ENCODE measurements around the gene CITED4.
A peak's percentile ranks its signal among the peaks of the same experiment; 100 is the strongest.

Gene CITED4

DNA sequence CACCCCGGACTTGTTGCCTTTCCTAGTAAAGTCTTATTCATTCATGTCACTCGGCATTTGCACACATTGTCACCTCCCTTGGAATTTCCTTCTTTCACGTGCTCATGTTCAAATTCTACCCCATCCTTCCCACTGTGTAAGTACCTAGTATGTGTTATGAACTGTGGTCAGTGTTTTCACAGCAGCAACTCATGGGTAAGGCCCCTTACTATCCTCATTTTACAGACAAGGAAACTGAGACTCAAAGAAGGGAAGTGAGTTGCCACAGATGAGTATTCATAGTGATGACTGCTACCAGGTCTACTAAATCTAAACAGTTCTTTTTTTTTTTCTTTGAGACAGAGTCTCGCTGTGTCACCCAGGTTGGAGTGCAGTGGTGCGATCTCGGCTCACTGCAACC lies 10.5 kb downstream of the CITED4 start:
- DNase-seq: no peak

DNA sequence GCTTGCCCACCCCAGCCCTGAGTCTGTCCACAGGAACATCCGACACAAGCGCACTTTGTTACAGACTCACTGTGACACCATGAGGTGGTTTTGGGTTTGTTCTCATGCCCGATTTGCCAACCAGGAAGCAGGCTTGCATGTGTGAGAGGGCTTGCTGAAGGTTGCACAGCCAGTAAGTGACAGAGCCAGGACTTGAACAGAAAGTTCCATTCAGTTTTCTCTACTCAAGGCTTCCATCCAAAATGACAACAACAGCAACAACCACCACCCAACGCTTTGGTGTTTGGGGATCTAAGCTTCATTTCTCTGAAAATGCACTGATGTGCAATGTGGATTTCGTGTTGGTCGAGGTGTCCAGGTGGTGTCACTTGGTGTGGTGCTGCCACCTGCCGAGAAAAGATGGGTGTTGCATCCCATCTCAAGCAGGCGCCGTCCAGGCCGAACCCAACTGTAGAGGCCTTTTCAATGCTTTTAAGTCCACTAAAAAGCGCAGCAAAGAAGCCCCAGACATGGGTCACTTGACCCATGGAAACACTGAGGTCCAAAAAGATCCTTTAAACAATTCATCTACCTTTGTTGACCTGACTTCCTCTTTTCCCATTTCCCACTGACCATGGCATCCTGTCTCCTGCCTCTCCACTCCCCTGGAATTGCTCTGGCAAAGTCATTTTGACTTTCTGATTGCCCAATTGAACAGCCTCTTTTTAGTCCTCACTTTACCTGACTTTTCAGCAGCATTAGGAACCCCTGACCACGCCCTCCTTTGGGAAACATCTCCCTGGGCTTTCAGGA lies 12.2 kb downstream of the CITED4 start:
- peak; percentile 68 for DNase-seq

DNA sequence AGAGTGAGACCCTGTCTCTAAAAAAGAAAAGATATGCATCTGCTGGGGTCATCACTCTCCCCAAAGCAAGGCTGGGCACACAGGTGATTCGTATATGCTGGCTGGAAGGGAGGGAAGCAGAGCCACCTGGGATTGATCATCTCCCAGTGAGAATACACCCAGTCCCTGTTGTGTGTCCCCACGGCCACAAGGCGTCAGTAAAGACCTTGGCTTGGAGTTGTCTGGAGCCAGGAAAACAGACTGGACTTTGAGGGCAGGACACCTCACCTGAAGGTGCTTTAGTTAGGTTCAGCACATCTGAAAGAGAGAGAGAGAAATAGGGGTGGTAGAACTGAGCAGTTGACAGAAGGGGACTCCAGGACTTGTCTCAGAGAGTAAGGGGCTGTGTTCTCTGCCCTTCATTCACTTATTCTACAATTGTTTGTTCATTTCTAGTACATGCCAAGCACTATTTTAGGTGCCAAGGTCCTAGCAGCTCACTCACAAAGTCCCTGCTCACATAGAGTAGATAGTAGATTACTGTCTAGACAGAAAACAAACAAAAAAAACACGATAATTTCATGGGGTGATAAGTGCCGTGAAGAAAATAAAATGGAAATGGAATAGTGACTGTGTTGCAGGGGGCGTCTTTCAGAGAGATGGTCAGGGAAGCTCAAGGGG lies 13.5 kb downstream of the CITED4 start:
- DNase-seq: no peak

DNA sequence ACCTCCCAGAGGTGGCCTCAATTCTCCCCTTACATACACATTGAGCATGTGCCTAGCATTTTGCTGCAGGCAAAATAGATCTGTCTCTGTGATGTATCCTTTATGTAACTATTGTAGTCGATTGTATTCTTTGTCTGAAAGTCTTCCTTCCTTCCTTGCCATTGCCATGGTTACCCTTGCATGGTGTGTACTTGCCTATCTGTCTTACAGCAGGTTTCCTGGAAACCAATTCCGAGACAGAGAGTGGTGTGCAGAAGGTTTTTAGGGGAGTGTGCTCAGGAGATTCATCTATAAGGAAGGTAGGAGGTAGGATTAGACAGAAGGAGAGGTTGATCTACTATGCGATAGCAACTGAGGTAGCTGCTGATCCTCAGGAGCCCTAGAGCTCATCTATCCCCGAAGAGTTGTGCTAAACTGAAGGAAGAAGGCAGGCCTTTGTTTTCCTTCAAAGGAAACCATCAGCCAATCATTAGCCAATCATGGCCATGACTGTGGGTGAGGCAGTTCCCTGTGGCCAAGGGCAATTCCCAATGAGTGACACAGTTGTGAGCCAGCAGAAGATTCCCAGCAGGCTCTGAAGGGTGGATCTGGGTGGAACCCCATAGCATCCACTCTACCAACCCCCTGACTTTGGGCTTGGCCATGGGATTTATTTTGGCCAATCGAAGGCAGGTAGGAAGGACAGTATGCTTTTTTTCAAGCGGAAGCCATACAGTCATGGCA lies 15.0 kb downstream of the CITED4 start:
- no peak for DNase-seq

DNA sequence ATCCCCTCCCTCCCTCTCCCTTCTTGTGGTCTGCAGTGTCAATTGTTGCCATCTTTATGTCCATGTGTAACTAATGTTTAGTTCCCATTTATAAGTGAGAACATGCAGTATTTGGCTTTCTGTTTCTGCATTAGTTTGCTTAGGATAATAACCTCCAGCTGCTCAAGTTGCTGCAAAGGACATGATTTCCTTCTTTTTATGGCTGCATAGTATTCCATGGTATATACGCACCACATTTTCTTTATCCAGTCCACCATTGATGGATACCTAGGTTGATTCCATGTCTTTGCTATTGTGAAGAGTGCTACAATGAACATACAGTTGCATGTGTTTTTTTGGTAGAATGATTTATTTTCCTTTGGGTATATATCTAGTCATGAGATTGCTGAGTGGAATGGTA lies 16.3 kb downstream of the CITED4 start:
- DNase-seq: no peak

DNA sequence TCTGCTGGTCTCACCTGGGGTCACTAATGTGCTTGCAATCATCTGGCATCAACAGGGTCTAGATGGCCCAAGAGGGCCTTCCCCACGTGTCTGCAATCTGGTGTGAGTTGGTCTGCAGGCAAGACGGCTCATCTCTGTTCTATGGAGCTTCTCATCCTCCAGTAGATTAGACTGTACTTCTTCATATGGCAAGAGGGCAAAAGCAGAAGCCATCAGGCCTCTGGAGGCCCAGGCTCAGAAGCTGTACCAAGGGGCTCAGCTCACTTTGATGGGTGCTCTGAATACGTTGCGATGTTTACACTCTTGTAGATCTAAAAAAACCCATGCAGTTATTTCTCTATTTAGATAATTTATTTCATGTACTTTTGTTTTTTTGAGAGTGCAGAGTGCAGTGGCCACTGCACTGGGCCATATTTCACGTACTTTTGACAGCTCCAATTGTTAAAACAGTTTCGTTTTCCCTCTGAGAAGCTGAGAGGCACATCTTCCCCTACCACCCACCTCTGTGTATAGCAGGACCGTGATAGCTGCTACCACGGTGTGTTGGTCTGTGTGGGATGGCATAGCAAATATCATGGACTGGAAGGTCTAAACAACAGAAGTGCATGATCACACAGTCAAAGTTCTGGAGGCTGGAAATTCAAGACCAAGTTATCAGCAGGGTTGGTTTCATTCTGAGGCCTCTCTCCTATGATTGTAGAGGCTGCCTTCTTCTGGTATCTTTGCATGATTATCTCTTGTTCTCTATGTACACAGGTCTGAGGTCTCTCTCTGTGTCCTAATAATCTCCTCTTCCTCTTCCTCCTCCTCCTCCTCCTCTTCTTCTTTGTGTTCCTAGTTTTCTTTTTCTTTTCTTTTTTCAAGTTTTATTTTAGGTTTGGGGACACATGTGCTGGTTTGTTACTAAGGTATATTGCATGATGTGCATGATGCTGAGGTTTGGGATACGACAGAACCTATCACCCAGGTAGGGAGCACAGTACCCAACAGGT lies 17.0 kb downstream of the CITED4 start:
- no peak for DNase-seq

DNA sequence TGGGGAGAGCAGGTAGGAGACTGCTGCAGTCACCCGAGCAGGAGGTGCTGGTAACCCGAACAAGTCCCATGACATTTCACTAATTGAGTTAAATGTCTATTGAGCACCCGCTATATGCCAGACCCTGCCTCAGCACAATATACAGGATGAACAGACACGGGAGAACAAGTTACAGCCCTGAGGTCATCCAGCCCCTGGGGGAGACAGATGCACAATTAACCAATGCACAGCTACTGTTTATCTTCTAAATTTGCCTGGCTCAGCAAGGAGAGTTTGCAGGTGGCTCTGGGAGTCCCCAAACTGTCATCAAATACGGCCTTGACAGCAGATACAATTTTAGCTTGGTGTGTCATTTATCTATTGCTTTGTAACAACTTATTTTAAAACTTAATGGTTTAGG lies 18.1 kb downstream of the CITED4 start:
- DNase-seq: no peak

DNA sequence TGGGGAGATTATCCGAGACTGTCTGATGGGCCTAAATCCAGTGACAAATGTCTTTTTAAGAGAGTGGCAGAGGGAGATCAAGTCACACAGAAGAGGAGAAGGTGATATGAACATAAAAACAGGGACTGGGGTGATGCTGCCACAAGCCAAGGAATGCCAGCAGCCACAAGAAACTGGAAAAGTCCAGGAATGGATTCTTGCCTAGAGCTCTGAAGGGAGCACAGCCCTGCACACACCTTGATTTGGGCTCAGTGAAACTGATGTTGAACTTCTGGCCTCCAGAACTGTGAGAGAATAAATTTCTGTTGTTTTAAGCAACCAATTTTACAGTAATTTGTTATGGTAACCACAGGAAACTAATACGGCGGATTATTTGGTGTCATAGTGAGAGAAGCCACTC lies 19.5 kb downstream of the CITED4 start:
- no peak for DNase-seq

DNA sequence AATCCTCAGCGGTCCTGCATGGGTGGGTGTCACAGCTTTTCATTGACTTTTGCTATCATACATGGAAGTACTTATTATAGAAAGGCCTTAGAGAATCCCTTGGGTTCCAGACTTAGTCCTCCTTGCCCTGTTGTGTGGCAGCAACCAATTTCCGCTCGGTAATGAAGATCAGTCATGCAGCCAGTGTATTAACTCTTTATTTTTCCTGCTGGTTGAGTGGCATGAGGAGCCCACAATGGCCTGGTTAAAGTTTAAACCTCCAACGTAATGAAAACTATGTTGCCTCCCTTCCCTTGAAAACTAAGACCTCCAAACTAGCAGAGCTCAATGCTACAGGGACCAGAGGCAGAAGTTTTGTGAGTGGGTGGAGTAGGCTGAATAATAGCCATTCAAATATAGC lies 20.0 kb downstream of the CITED4 start:
- DNase-seq: no peak

DNA sequence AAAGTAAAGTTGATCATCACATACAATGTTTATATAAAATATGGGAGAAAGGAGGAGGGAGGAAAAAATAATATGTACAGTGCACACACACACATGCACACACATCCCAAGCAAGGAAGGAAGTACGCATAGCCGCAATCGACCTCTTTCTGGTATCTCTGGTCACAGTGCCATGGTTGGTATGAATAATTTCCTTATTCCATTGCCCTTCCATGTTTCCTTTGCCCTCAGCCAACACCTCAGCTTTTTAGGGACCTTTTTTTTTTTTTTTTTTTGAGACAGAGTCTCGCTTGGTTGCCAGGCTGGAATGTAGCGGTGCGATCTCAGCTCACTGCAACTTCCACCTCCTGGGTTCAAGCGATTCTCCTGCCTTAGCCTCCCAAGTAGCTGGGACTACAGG lies 20.6 kb downstream of the CITED4 start:
- no peak for DNase-seq

DNA sequence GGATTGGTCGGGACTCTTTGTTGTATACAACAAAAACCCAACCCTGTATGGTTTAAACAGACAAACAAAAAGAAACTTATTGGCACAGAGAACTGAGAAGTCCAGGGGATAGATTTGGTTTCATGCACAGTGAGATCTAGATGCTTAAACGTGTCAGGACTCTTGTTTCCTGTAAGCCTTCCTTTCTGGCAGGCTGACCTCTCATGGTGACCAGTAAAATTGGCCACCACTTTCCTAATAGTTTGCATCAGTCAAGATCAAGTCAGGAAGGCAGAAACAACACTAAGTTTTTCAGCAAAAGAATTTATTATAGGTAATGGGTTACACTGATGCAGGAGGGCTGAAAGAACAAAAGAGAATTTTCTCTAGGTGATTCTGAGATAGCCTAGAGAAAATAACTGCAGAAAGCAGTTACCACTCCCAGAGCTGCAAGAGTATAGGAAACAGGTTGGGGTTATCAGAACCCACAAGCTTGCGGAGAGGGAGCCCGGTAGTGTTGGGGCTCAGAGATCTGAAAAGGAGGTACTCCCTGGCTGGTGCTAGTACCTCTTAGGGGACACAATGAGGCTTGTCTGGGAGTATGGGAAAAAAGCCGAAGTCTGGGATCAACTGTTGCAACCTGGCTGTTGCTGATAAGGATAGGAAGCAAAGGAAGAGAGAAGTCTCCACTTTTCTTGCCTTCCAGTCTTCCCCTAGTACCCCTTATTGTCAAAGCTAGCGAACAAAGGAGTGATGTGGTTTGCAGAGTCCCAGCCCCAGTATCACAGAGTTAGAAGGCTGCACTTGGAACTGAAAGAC lies 21.4 kb downstream of the CITED4 start:
- DNase-seq: no peak

DNA sequence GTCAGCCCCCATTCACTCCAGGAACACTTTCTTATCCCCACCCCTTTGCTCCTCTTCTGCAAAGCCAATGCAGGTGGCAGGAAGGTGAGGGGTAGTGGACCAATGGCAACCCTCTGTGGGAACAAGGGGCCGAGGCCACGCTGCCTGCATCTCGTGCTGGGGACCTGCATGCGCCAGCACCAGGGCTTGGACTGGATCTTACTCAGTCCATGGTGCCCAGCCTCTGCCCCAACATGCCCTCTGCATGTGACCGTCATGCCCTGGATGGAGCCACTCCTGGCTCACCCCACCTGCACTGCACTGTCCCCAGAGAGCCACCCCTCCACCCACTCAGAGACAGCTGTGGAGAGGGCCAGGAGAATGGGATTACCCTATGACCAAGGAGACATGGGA lies 22.2 kb downstream of the CITED4 start:
- DNase-seq: no peak

DNA sequence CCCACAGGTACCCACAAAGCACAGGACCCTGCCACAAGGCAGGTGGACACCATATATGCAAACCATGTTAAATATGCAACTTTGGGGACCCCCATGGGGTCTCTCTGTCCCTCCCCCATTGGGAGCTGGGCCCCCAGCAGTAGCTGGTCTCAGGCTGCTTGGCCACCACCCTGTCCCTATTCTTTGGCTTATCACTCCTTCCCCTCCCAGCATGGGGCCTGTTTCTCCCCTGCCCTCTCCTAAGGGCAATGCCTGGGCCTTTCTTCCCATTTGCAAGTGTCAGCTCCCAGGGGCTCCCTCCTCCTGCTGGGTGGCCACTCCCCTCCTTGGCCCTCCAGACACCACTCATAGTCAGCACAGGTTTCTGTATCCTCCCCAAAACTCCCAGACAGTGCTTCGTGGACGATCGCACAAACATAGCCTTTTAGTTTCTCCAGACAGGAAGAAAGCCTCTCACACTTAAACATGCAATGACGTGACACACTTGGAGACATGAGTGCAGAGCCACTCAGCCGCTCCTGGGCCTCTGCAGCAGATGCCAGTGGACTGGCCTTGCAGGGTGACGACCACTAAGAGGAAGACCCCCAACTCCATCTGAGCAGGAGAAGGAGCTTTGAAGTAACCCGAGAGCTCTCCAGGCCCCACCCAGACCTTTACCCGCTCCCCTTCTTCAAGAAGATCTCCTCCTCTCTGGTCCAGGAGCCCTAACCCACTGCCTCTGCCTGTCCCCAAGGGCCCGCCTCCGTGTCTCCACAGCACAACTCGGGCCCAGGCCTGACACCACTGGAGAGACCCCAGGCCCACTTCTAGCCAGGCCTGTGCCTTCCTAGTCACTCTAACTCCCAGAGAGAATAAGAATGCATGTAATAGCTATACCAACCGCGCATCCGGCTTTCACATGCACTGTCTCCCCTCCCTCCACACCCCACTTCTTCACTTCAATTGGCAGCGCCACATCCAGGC lies 22.9 kb downstream of the CITED4 start:
- DNase-seq: no peak

DNA sequence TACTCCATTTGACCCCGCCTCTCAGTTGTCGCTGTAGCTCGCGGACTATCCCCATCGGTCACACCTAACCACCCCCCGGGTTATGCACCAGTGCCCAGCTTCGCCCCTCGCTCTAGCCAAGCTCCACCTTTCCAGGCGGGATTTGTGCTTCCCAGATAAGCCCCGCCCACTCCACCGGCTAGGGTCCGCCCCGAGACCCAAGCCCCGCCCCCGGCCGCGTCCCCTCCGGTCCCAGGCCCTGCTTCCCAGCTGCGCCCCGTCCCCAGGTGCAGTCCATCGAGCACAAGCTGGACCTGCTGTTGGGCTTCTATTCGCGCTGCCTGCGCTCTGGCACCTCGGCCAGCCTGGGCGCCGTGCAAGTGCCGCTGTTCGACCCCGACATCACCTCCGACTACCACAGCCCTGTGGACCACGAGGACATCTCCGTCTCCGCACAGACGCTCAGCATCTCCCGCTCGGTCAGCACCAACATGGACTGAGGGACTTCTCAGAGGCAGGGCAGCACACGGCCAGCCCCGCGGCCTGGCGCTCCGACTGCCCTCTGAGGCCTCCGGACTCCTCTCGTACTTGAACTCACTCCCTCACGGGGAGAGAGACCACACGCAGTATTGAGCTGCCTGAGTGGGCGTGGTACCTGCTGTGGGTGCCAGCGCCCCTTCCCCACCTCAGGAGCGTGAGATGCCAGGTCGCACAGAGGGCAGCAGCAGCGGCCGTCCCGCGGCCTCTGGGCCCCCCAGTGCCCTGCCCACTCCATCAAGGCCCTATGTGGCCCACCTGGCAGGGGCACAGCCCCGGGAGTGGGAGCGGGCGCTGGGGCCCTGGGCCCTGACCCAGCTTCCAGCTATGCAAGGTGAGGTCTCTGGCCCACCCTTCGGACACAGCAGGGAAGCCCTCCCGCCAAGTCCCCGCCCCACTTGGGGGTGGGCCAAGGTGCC lies 23.9 kb downstream of the CITED4 start:
- DNase-seq: no peak

DNA sequence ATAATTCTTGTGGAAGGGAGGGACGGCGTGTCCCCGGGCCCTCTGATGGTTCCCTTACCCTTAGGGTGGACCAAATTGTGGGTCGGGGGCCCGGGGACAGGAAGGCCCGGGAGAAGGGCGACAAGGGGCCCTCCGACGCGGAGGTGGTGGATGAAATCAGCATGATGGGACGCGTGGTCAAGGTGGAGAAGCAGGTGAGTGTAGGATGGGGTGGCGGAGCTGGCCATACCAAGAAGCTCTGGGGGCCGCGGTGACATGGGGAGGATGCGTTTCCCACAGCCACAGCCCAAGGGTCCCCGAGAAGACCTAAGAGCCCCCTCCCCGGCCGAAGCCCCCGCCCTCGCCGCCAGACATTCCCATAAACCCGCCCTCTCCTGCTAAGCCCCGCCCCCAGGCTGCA lies 24.6 kb downstream of the CITED4 start:
- DNase-seq: no peak

DNA sequence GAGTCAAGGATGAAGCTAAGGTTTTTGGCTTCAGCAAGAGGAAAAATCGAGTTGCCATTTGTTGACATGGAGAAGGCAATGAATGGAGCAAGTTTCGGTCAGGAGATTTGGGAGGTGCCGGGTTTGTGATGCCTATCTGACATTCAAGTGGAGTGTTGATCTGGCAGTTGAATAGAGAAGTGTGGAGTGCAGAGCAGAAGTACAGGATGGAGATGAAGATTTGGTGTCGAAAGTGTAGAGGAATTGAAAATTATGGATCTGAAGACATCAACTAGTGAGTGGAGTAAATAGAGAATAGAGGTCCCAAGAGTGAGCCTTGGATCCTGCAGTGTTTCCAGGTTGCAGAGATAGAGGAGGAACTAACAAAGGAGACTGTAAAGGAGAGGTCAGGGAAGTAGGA lies 25.9 kb downstream of the CITED4 start:
- no peak for DNase-seq

DNA sequence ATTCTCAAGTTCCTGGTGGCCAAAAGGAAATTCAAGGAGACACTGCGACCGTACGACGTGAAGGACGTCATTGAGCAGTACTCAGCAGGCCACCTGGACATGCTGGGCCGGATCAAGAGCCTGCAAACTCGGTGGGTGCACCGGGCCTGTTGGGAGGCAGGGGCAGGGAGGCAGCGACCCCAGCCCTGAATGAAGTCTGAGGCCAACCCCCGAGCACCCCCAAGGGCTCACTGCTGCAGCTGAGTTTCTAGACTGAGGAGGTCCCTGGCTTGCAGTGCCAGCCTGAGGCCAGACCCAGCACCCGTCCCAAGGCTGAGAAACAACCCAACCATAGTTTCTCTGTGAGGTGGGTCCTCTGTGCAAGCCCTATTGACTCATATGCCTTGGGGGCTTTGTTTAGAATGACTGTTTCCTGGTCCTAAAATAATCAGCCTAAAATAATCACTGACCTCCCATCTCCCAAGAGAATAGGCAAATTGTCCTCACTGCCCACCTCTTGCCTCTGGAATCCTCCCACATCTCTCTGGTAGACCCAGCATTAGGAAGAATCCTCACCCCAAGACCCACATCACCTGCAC lies 27.1 kb downstream of the CITED4 start:
- no peak for DNase-seq

DNA sequence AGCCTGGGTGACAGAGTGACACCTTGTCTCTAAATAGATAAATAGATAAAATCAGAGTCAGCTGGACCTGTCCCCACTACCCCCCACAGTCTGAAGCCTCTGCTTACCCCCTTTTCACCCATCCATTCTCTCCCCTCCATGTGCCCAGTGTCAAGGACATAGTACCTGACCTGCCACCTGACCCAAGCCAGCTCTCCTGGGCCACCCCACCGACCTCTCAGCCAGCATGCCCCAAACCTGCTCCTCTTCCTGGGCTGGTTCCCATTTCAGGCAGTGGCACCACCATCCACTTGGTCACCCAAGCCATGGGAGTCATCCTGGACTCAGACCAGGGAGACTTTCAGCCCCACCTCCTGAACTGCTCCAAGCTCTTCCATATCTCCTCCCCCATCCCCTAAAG lies 28.2 kb downstream of the CITED4 start:
- no peak for DNase-seq
